Right cardiac atrium (tissue), 5 donors: Measurements from ENCODE around the gene TMTC3. TPM values are rescaled to one million over a fixed set of nuclear protein-coding genes. Genes with fewer than 3 reads are reported as not detected.
"Not testable (repeated sequence)": the region's sequence is repeated elsewhere in the genome, so short reads cannot be mapped to it uniquely, and the experiment has no call there.

ENCODE experiments used
- ATAC-seq, 2 donors: fragments of 200-7000 bp; cut with Tn5 transposase; one replicate each; pipeline versions ENCODE4 v1.8.0 to v1.9.1; 2020; ENCODE audit warnings: moderate library complexity in 2 of 2, mild to moderate bottlenecking in 1 of 2
- DNase-seq, 3 donors: peaks; one replicate each; pipeline ENCODE4 v3.0.0-alpha.2; 2020
- H3K27ac ChIP-seq: one replicate; pipeline ENCODE4 v1.5.1; 2013; ENCODE audit warnings: mild to moderate bottlenecking, low read length, control low read depth, moderate library complexity
- H3K27me3 ChIP-seq: one replicate; pipeline ENCODE4 v1.6.1; 2013; ENCODE audit not compliant: control insufficient read depth, insufficient read depth
- H3K4me1 ChIP-seq: one replicate; pipeline ENCODE4 v1.6.1; 2013; ENCODE audit warnings: low read length; ENCODE audit not compliant: control insufficient read depth, insufficient read depth
- H3K4me3 ChIP-seq: one replicate; pipeline ENCODE4 v1.5.1; 2013; ENCODE audit warnings: low read length, control low read depth
- H3K9me3 ChIP-seq: one replicate; pipeline ENCODE4 v1.6.1; 2013; ENCODE audit warnings: low read length; ENCODE audit not compliant: control insufficient read depth
- WGBS: extraction: QIAGEN DNeasy Blood & Tissue Kit; methylation state at CpG from one replicate; pipeline ENCODE4 v1.1.7; 2013; 5-methylcytosine and 5-hydroxymethylcytosine counted together
- intact Hi-C, 4 donors: fragments of 100-400 bp; cut with DNase I; formaldehyde crosslinking; loops; one replicate each; pipeline versions ENCODE4 v1.11.0 to v1.14.0; 2022 to 2023
- polyA plus RNA-seq: library from polyadenylated mRNA; stranded (reverse); fragments of 200-250 nt; gene quantifications from one replicate; pipeline ENCODE4 v1.2.3, GENCODE V29; 2013
- total RNA-seq, 4 donors: library from RNA; stranded (reverse); fragmentation: NEBNext Ultra II Directional; extraction: Animal tissue kit (Norgen Biotek cat#: 25700); gene quantifications; one replicate each; pipeline ENCODE4 v1.2.1, GENCODE V29; 2021
- donor health status: healthy with polysubstance abuse.
- donor health status: DM: no; HTN: yes; CAD: no.
- donor health status: DM: no; HTN: no; CAD: no.
- donor health status: DM: no; HTN: yes; CAD: no; lungs with severe emphysema.
- donor health status: DM: yes; HTN: yes; CAD: no.

TMTC3 gene
- total and polyA plus RNA-seq, 5 donors = 2.1 to 15.2 (median 12.6) TPM

- intact Hi-C loops = no loop called here
- no peak overlapping the region for H3K27ac ChIP-seq
- ATAC-seq (no peak), DNase-seq (no peak)
- 65% methylated on average over 3 of the region's 3 CpGs for WGBS
- H3K9me3 ChIP-seq = no peaks in the 10 kb centered on the region
- no peaks in the 10 kb centered on the region for H3K27me3 ChIP-seq
- no peaks in the 10 kb centered on the region for H3K4me1 ChIP-seq
- H3K4me3 ChIP-seq = no peak overlapping the region
Observed at GRCh38 chr12:88194868-88195267, 52.8 kb downstream of the TMTC3 start.

- Histone ChIP-seq H3K9me3 (no peaks in the 10 kb centered on the region), H3K4me1 (no peaks in the 10 kb centered on the region), H3K27ac (no peak overlapping the region), H3K4me3 (no peak overlapping the region), H3K27me3 (no peaks in the 10 kb centered on the region)
- ATAC-seq (no peak), DNase-seq (no peak)
- intact Hi-C loops = no loop called here
- 95% methylated on average over 2 of the region's 2 CpGs for whole genome bisulfite sequencing
Observed at GRCh38 chr12:88200029-88200428, 57.9 kb downstream of the TMTC3 start.

GRCh38 chr12:88202500-88202899, 60.4 kb downstream of the TMTC3 start:
- Histone ChIP-seq H3K27ac (no peak overlapping the region), H3K9me3 (no peaks in the 10 kb centered on the region), H3K4me1 (no peaks in the 10 kb centered on the region), H3K27me3 (no peaks in the 10 kb centered on the region), H3K4me3 (no peak overlapping the region)
- DNase-seq (no peak), ATAC-seq (no peak)
- WGBS = 79% methylated on average over 2 of the region's 2 CpGs
- intact Hi-C loops = no loop called here

- Histone ChIP-seq H3K4me3 (no peak overlapping the region), H3K9me3 (no peaks in the 10 kb centered on the region), H3K27ac (no peak overlapping the region), H3K27me3 (no peaks in the 10 kb centered on the region), H3K4me1 (no peaks in the 10 kb centered on the region)
- no peak for ATAC-seq
- intact Hi-C loops = no loop called here
- no peak for DNase-seq
- WGBS = 91% methylated on average over 1 of the region's 1 CpG
Observed at GRCh38 chr12:88206601-88207000, 64.5 kb downstream of the TMTC3 start.

- Histone ChIP-seq H3K27ac (no peak overlapping the region), H3K9me3 (no peaks in the 10 kb centered on the region), H3K4me1 (no peaks in the 10 kb centered on the region), H3K27me3 (no peaks in the 10 kb centered on the region), H3K4me3 (no peak overlapping the region)
- intact Hi-C loops = no loop called here
- WGBS = 59% methylated on average over 4 of the region's 4 CpGs
- peak; percentile 44 to 74 (median 68) for DNase-seq
- peak; percentile 72 to 82 for ATAC-seq
Observed at GRCh38 chr12:88207921-88208620, 66.0 kb downstream of the TMTC3 start.

GRCh38 chr12:88208661-88209060, 66.6 kb downstream of the TMTC3 start:
- ATAC-seq (no peak), DNase-seq (no peak)
- Histone ChIP-seq H3K27me3 (no peaks in the 10 kb centered on the region), H3K4me1 (no peaks in the 10 kb centered on the region), H3K4me3 (no peak overlapping the region), H3K27ac (no peak overlapping the region), H3K9me3 (no peaks in the 10 kb centered on the region)
- WGBS = 76% methylated on average over 1 of the region's 1 CpG
- intact Hi-C loops = no loop called here

- 97% methylated on average over 1 of the region's 1 CpG for WGBS
- intact Hi-C loops, H3K4me3 ChIP-seq: not testable (repeated sequence)
Observed at GRCh38 chr12:88210311-88210710, 68.2 kb downstream of the TMTC3 start.

GRCh38 chr12:88218293-88218692, 76.2 kb downstream of the TMTC3 start:
- no peaks in the 10 kb centered on the region for H3K27me3 ChIP-seq
- DNase-seq (no peak), ATAC-seq (no peak)
- no peak overlapping the region for H3K27ac ChIP-seq
- H3K9me3 ChIP-seq = peaks cover 3% of the 10 kb centered on the region
- H3K4me3 ChIP-seq = no peak overlapping the region
- H3K4me1 ChIP-seq = no peaks in the 10 kb centered on the region
- intact Hi-C loops = no loop called here

More at GRCh38 chr12:88210311-88210710, 68.2 kb downstream of the TMTC3 start:
- not testable (repeated sequence) for H3K9me3 ChIP-seq, H3K27ac ChIP-seq, DNase-seq, H3K27me3 ChIP-seq, ATAC-seq, H3K4me1 ChIP-seq

GRCh38 chr12:88219861-88220260, 77.8 kb downstream of the TMTC3 start:
- Histone ChIP-seq H3K4me3 (no peak overlapping the region), H3K27me3 (no peaks in the 10 kb centered on the region), H3K9me3 (peaks cover 3% of the 10 kb centered on the region), H3K4me1 (no peaks in the 10 kb centered on the region), H3K27ac (no peak overlapping the region)
- no peak for ATAC-seq
- DNase-seq = no peak
- intact Hi-C loops = no loop called here

- DNase-seq = no peak
Observed at GRCh38 chr12:88223519-88223918, 81.4 kb downstream of the TMTC3 start.

GRCh38 chr12:88225776-88226175, 83.7 kb downstream of the TMTC3 start:
- no peak for ATAC-seq
- intact Hi-C loops = no loop called here
- Histone ChIP-seq H3K9me3 (peaks cover 3% of the 10 kb centered on the region), H3K4me3 (no peak overlapping the region), H3K4me1 (no peaks in the 10 kb centered on the region), H3K27ac (no peak overlapping the region), H3K27me3 (no peaks in the 10 kb centered on the region)
- no peak for DNase-seq

More at GRCh38 chr12:88223519-88223918, 81.4 kb downstream of the TMTC3 start:
- Histone ChIP-seq H3K27me3 (no peaks in the 10 kb centered on the region), H3K4me1 (no peaks in the 10 kb centered on the region), H3K4me3 (no peak overlapping the region), H3K9me3 (peaks cover 3% of the 10 kb centered on the region), H3K27ac (no peak overlapping the region)
- intact Hi-C loops = no loop called here
- no peak for ATAC-seq

GRCh38 chr12:88227263-88227662, 85.2 kb downstream of the TMTC3 start:
- WGBS = 65% methylated on average over 7 of the region's 7 CpGs
- ATAC-seq = no peak
- intact Hi-C loops = no loop called here
- no peak for DNase-seq
- Histone ChIP-seq H3K4me1 (no peaks in the 10 kb centered on the region), H3K27ac (no peak overlapping the region), H3K4me3 (no peak overlapping the region), H3K27me3 (no peaks in the 10 kb centered on the region), H3K9me3 (peaks cover 2% of the 10 kb centered on the region)
